Measurements from ENCODE around the gene GBP7.
A peak's percentile ranks its signal among the peaks of the same experiment; 100 is the strongest.

DNA sequence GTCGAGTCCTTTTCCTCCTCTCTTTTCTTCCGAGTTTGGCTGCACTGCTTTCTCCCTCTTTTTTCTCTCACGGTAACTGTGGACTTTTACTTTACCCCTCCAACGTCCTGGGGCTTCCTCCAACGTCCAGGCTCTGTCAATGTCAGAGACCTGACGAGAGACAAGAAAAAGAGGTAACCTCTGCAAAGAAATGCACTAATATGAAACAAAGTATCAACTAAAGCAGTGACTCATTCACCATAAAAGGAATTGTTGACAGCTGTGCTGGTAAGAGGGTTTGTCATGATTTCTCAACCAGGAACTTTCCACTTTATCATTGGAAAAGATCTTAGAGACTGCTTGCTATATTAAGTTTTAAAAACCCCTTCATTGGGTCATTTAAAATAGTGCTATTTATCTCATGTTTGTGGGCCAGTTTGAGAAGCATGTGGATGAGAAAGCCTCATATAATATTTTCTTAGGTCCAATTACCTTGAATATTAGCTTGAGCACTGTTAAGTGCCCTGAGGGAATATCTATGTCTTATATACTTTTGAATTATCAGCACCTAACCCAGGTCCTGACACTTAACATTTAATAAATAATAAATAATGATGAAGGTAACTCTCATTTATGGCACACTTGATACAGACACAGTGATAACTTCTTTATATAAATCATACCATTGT is 49.8 kb downstream of the GBP7 start, which contains the start of gene GBP2:
- TF ChIP-seq, protein P1, sequence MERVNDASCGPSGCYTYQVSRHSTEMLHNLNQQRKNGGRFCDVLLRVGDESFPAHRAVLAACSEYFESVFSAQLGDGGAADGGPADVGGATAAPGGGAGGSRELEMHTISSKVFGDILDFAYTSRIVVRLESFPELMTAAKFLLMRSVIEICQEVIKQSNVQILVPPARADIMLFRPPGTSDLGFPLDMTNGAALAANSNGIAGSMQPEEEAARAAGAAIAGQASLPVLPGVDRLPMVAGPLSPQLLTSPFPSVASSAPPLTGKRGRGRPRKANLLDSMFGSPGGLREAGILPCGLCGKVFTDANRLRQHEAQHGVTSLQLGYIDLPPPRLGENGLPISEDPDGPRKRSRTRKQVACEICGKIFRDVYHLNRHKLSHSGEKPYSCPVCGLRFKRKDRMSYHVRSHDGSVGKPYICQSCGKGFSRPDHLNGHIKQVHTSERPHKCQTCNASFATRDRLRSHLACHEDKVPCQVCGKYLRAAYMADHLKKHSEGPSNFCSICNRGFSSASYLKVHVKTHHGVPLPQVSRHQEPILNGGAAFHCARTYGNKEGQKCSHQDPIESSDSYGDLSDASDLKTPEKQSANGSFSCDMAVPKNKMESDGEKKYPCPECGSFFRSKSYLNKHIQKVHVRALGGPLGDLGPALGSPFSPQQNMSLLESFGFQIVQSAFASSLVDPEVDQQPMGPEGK (CRISPR knock-in tag; IDR thresholded peaks at IDR 0.05; ENCODE audit: borderline replicate concordance) = no peak
- TF ChIP-seq, protein P2, sequence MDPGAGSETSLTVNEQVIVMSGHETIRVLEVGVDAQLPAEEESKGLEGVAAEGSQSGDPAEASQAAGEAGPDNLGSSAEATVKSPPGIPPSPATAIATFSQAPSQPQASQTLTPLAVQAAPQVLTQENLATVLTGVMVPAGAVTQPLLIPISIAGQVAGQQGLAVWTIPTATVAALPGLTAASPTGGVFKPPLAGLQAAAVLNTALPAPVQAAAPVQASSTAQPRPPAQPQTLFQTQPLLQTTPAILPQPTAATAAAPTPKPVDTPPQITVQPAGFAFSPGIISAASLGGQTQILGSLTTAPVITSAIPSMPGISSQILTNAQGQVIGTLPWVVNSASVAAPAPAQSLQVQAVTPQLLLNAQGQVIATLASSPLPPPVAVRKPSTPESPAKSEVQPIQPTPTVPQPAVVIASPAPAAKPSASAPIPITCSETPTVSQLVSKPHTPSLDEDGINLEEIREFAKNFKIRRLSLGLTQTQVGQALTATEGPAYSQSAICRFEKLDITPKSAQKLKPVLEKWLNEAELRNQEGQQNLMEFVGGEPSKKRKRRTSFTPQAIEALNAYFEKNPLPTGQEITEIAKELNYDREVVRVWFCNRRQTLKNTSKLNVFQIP (CRISPR knock-in tag; IDR thresholded peaks at IDR 0.05; ENCODE audit: borderline replicate concordance, low read depth) = no peak
- no peak for TF ChIP-seq CSDC2 (CRISPR knock-in tag; IDR thresholded peaks at IDR 0.05)
- no peak for TF ChIP-seq TCF4 (CRISPR knock-in tag; IDR thresholded peaks at IDR 0.05; ENCODE audit: borderline replicate concordance)
- TF ChIP-seq ZFP30 (CRISPR knock-in tag; IDR thresholded peaks at IDR 0.05) = peak; percentile 67
- TF ChIP-seq BACH2 (CRISPR knock-in tag; IDR thresholded peaks at IDR 0.05; ENCODE audit: borderline replicate concordance) = no peak
- no peak for TF ChIP-seq ARNTL (CRISPR knock-in tag; IDR thresholded peaks at IDR 0.05; ENCODE audit: borderline replicate concordance, low read depth)
- TF ChIP-seq TOX (CRISPR knock-in tag; IDR thresholded peaks at IDR 0.05; ENCODE audit: borderline replicate concordance) = no peak
- no peak for TF ChIP-seq ZFP3 (CRISPR knock-in tag; IDR thresholded peaks at IDR 0.05)
- TF ChIP-seq ZNF565 (CRISPR knock-in tag; conservative IDR thresholded peaks at IDR 0.05; ENCODE audit: low read depth) = no peak

All from SK-N-SH treated with all-trans-retinoic acid at 6 μM for 48 hours (cell line).